Stimulated activated CD4-positive, alpha-beta T cell treated with anti-CD3 and anti-CD28 coated beads, TNF-alpha, amount 100 ng/mL, for 1 hour (primary cell): ENCODE results near the gene MCM5.
"Not testable (repeated sequence)": the region's sequence is repeated elsewhere in the genome, so short reads cannot be mapped to it uniquely, and the experiment has no call there.

Experiments
- DNase-seq, 3 donors: peaks; one replicate each; pipeline ENCODE4 v3.0.0-alpha.2; 2020; ENCODE audit warnings: low read depth in 3 of 3, low spot score in 1 of 3

Gene MCM5

GRCh38 chr22:35470903-35471321, 71.0 kb downstream of the MCM5 start:
- DNase-seq, result no peak

- DNase-seq, result not testable (repeated sequence)
Observed at GRCh38 chr22:35471566-35471965, 71.6 kb downstream of the MCM5 start.

- DNase-seq, result no peak
Observed at GRCh38 chr22:35472488-35472887, 72.5 kb downstream of the MCM5 start.

- no peak for DNase-seq
Observed at GRCh38 chr22:35473971-35474370, 74.0 kb downstream of the MCM5 start.
